OCI-LY1 (cell line): ENCODE results near the gene TBX20.

Source experiments
- EZH2 ChIP-seq: fragments of 200-600 bp; sonication (generic), shearing (Covaris generic); IDR thresholded peaks from 2 replicates; pipeline ENCODE4 v1.8.0; 2017; ENCODE audit warnings: borderline replicate concordance, mixed run types, mild to moderate bottlenecking, antibody characterized with exemption, low read length, moderate library complexity, mixed read lengths
- TF ChIP-seq, protein P1 (sequence below): fragments of 200-600 bp; sonication (generic), shearing (Covaris generic); IDR thresholded peaks from 2 replicates; pipeline ENCODE4 v1.5.1; 2017; ENCODE audit warnings: mild to moderate bottlenecking, antibody characterized with exemption, low read length, moderate library complexity, mixed read lengths

DNA sequence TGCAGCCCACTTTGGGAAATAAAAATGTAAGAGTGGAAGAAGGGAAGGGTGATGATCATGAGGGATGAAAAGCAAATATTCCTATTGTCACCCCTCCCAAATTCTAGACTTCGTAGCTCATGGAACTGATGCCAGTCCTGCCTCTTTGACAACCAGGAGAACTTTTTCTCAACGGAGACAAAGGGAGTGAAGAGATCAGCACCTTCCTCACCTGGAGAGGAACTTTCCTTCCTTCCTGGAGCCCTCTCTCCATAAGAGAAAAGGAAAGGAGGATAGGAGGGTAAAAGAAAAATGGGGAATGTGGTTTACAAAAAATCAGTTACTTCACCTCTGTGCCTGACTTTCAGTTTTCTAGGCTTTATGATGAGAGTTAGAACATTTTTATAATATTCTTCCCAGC, 3.4 kb downstream of the TBX20 start:
- TF ChIP-seq EZH2: no peak
- TF ChIP-seq, protein P1, sequence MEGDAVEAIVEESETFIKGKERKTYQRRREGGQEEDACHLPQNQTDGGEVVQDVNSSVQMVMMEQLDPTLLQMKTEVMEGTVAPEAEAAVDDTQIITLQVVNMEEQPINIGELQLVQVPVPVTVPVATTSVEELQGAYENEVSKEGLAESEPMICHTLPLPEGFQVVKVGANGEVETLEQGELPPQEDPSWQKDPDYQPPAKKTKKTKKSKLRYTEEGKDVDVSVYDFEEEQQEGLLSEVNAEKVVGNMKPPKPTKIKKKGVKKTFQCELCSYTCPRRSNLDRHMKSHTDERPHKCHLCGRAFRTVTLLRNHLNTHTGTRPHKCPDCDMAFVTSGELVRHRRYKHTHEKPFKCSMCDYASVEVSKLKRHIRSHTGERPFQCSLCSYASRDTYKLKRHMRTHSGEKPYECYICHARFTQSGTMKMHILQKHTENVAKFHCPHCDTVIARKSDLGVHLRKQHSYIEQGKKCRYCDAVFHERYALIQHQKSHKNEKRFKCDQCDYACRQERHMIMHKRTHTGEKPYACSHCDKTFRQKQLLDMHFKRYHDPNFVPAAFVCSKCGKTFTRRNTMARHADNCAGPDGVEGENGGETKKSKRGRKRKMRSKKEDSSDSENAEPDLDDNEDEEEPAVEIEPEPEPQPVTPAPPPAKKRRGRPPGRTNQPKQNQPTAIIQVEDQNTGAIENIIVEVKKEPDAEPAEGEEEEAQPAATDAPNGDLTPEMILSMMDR: no peak
